ENCODE data around the gene CYBB.

GRCh38 chrX:37765507-37765906, 14.4 kb upstream of the CYBB start:
- TF ChIP-seq IRF3 (IDR thresholded peaks at IDR 0.05; ENCODE audit: low read depth, low read length) (no peak), CTCF (IDR thresholded peaks at IDR 0.05) (no peak), TEAD4 (IDR thresholded peaks at IDR 0.05; ENCODE audit: borderline replicate concordance, insufficient read depth) (no peak), EP300 (IDR thresholded peaks at IDR 0.05; ENCODE audit: borderline replicate concordance in 1 of 2, low read depth in 1 of 2, low read length in 1 of 2) (no peak), EZH2phosphoT487 (IDR thresholded peaks at IDR 0.05; ENCODE audit: borderline replicate concordance, low read depth) (no peak), TAF1 (IDR thresholded peaks at IDR 0.05; ENCODE audit: borderline replicate concordance, low read depth, low read length) (no peak), REST (IDR thresholded peaks at IDR 0.05; ENCODE audit: low read depth, low read length) (no peak), RFX5 (IDR thresholded peaks at IDR 0.05; ENCODE audit: low read length) (no peak), RXRA (IDR thresholded peaks at IDR 0.05; ENCODE audit: borderline replicate concordance, low read depth) (no peak)

All from SK-N-SH (cell line).